HG02678 (cell line): ENCODE data around the gene IRF2BPL.
A peak's percentile ranks its signal among the peaks of the same experiment; 100 is the strongest.
"Not testable (repeated sequence)": the region's sequence is repeated elsewhere in the genome, so short reads cannot be mapped to it uniquely, and the experiment has no call there.

Source experiments
- ATAC-seq: cut with Tn5 transposase; IDR thresholded peaks from one replicate; pipeline ENCODE4 v1.9.1; 2021; ENCODE audit warnings: mild to moderate bottlenecking, moderate library complexity; ENCODE audit not compliant: unreplicated experiment

Gene IRF2BPL

GRCh38 chr14:77036484-77037214 is 8.1 kb upstream of the IRF2BPL start:
- ATAC-seq: peak; percentile 21

DNA sequence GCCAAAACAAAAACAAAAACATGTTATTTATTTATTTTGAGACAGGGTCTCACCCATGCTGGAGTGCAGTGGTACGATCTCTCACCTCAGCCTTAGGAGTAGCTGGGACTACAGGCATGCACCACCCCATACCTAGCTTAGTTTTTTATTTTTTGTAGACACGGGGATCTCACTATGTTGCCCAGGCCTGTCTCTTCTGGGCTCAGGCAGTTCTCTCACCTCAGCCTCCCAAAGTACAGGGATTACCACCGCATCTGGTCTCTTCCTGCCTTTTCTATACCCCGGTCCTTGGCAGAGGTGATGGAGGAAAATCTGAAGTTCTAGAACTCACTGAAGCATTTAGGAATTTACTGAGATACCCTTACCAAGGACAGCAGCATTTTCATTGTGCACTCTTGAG is 6.8 kb upstream of the IRF2BPL start:
- no peak for ATAC-seq

GRCh38 chr14:77033622-77034589 is 5.4 kb upstream of the IRF2BPL start:
- peak; percentile 73 for ATAC-seq

DNA sequence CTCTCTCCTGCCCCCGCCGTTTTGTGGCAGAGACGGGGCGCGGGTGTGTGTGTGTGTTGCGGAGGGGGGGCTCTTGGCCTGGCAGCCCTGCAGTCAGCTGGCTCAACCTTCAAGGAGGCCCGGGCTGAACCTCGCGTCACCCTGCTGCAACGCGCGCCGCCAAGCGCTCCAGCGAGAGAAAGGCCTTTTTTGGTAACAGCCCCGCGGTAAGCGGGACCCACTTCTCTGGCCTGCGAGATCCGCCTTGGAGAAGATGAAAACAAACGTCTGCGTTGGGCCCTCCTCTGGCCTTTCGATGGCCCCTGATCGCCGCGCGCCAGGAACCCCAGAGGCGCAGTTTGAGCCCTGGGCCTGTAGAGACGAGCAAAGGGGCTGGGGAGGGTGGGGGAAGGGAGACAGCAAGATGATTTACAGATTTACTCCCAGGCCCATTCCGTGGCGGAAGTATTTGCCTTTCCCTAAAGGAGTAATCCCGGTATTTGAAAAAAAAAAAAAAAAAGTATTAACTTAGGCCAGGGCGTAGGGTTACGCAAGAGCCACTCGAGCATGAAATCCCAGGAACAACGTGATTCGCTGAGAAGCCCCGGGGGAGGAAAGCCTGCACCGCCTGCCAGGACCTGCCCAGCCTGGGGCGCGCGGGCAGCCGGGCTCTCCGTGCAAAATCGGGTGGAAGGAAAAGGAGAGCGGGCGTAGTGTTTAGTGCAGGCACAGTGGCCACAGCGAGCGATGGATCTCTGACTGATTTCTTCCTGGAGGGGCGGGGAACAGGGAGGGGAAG is 4.5 kb upstream of the IRF2BPL start:
- ATAC-seq: no peak

- no peak for ATAC-seq
Observed at GRCh38 chr14:77032491-77032843, 4.0 kb upstream of the IRF2BPL start.

DNA sequence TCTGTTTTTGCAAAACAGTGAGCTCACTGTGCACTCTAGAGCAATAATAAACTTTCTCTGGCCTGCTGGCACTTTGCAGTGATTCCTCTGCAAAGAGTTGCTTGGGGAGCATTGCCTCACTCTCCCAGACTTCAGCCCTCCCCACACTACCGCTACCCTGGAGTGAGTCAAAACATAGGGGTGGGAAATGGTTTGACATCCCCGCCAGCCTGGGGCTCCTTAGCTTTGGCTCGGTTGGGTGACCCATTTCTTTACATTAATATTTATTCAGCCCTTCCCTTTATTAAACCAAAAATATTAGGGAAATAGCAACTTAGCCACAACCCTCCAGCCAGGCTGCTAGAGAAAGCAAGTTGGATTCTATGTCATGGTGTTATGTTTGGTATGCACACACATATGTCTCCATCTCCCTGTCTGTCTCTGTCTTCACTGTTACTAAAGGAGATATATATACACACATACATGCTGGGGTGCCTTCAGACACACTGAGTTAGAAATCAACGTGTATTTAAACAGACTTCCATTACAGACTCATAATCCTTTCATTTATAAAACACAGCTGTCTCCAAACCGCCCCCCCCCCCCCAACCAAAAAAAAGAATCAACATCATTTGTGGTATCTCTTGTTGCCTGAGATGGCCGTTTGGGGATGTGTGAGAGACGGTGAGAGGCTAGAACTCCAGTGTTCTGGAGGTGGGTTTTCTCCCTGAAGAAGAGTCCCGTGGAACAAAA is 3.4 kb upstream of the IRF2BPL start:
- no peak for ATAC-seq

DNA sequence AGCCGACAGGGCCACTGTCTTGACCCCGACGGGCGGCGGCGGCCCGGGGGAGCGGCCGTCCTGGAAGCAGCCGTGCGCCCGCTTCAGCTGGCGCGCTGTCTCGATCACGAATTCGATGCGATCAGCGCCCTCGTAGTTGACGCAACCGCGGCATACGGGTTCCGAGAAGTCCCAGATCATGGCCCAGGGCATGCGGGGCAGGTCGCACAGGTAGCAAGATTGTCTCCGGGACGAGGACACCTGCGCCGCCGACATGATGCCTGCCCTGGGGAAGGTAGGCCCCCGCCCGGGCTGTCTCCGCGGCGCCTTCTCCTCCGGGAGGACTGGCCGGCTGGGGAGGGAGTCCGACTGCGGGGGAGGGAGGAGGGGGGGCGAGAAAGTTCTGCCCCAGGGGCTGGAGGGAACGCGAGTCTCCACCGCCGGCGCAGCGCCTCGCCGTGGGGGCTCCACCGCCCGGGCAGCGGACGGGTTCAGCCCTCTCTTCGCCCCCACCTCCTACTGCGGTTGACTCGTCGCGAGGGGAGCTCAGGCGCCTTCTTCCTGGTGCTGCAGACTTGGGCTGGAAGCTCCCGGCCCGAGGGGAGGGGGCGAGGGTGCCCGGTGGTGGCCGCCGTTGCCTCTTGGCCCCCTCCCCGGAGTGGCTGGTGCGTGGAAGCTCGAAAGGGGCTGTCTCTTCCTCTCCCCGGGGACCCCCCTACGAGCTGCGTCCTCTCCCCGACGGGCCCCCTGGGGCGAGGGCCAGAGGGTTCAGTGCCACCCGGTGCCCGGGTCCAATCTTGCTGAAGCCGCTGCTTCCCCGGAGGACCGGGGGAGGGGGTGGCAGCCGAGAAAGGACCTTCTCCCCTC is 747 bp downstream of the IRF2BPL start:
- ATAC-seq: peak; percentile 29

DNA sequence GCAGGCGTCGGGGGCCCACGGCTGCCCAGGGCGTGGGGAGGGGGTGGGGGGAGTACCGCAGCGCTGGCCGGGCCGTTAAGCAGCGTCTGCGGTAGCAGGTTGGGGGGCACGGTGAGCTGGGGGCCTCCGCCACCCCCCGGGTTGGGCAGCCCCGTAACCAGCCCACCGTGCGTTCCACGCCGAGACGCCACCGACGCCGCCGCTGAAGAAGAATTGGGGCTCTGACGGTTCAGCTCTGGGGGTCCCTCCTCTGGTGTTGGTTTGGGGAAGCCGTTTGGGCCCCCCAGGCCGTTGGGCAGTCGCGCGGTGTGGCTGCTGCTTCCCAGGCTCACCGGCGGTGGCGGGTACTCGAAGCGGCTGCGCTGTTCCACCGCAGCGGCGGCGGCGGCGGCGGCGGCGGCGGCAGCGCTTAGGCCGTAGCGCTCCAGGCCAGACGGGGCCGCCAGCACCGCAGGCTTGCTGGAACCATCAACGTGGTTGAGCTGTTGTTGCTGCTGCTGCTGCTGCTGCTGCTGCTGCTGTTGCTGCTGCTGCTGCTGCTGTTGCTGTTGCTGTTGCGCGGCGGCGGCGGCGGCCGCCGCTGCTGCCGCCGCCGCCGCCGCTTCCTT is 1.5 kb downstream of the IRF2BPL start:
- ATAC-seq: peak; percentile 22

DNA sequence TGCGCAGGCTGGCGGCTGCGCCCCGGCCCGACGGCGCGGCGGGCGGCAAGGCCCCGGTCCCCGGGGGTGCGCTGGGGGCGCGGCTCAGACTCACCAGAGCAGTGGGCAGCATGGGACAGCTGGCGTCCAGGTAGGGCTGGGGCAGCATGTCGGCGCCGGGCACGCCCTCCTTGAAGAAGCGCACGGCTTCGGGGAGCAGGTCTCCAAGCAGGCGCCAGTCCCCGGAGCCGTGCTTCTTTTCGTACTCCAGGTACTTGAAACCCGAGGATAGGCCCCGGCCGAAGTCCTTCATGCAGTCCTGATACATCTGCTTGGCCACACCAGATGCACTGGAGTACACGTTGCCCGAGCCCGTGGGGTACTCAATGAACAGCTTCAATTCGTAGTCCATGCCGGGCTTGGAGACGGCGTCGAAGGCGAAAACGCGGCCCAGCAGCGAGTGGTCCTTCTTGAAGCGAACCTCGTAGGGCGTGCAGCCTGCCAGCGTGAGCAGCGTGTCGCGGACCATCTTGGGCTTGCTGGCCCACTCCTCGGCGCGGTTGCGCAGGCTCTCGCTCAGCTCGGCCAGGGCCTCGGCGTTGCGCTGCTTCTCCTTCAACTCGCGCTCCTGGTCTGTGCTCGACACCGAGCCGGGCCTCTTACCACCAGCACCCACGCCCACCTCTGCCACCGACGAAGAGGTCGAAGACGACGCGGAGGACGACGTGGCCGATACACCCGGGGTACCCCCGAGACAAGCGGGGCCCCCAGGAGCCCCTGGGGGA is 2.2 kb downstream of the IRF2BPL start:
- ATAC-seq: no peak

DNA sequence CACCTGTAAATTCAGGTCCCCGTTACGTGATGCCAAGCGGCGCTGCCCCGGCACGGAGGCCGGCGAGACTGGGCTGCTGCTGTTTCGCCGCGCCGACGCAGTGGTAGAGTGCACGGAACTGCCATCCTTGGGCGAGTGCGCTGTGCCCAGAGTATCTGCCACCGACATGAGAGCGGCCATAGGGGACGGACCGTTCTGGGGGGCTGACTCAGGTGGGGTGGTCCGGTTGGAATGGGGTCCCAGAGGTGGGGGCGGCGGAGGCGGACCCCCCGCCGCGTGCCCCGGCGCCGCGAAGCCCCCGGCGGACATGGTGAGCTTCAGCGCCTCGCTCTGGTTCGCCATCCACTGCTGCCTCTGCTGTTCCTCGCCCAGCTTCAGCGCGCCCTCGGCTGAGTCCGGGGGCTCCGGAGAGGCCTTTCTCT is 2.8 kb downstream of the IRF2BPL start:
- ATAC-seq: no peak

DNA sequence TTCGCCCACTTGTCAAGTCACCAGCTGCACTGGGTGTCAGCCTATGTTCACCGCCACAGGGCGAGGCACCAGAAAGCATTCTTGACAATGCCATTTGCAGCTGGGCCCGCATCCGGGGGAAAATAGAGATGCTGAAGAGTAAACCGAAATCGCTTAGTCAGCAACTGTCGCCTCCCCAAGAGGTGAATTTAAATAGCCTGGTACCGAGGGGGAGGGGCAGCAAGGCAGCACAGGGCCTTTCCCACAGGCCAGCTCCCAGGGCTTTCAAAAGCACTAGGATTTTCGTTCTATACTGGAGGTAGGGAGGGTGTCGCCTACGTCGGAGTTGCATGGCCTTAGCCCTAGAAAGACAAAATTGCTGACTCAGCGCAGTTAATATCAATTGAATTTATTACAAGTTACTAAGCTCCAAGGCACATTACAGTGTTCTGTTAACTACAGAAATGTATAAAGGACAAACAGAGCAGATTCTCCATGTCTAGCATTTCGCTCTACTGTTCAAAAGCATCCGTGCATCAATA is 4.3 kb downstream of the IRF2BPL start:
- ATAC-seq: no peak

DNA sequence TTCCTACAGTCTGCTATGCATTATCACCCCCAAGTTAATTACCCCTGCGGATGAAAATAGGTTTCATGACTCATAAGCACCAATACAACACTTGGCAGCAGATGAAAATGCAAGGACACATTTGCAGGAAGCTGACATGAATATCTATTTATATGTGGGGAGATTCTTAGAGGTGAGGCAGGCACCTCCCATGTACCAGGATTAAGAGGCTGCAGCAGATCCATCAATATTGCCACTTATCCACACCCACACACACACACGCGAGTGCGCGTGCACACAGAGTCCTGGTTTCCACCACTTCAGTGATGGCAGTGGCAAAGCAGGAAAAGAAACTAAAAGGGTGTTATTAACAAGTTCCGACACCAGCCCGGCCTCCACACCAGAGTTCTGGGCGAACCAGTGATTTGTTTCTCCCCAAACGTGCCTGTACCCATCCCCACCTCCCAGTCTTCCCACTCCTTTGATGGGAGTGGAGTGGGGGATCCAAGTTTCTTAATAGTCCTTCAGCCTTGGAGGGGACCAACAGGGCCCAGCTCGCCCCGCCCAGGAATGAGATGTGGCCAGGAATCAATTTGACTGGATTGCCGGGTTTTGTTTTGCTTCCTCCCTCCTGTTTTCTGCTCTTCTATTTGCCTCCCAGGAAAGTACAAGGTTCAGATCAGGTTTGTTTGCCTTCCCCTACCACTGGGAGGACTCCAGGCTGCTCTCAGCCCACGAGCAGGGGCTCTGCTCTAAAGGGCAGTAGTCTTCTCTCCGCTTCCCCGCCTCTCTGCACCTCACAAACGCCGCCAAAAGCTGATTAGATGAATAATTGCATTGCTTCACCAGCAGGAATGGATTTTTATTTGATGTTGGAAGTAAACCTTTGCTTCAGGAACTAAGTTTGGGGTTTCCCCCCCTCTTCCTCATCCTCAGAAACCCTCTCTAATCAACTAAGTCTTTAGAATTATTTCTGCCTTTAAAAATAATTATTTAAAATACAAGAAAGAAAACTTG is 5.2 kb downstream of the IRF2BPL start:
- no peak for ATAC-seq

- peak; percentile 55 for ATAC-seq
Observed at GRCh38 chr14:77022236-77022852, 6.2 kb downstream of the IRF2BPL start.

DNA sequence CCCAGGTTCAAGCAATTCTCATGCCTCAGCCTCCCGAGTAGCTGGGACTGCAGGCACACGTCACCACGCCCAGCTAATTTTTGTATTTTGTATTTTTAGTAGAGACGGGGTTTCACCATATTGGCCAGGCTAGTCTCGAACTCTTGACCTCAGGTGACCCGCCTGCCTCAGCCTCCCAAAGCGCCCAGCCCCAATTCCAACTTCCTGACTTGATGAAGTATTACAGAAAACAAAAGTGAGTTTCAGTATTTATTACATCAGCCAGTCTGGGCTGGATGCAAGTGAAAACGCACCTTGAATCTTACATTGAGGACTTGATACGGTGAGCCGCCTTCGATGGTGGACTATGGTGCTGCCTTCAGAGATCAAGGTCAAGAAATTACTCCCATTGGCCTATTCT is 7.1 kb downstream of the IRF2BPL start:
- not testable (repeated sequence) for ATAC-seq

DNA sequence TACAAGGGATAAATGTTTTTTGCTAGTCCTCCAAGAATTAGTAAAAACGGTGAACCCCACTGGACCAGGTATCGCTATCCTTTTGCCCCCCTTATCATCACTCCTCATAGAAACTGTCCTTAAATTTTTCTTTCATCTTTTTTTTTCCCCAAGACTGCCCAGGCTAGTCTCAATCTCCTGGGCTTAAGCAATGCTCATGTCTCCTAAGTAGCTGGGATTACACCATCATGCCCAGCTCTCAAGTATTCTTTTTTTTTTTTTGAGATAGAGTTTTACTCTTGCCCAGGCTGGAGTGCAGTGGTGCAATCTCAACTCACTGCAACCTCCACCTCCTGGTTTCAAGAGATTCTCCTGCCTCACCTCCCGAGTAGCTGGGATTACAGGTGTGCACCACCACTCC is 9.7 kb downstream of the IRF2BPL start:
- ATAC-seq: no peak

- no peak for ATAC-seq
Observed at GRCh38 chr14:77017666-77018065, 10.8 kb downstream of the IRF2BPL start.

GRCh38 chr14:77014734-77015133 is 13.8 kb downstream of the IRF2BPL start:
- no peak for ATAC-seq
